Sigmoid colon (tissue), 7 donors: ENCODE results near the gene CNNM2. TPM values are rescaled to one million over a fixed set of nuclear protein-coding genes. Genes with fewer than 3 reads are reported as not detected.
"Not testable (repeated sequence)": the region's sequence is repeated elsewhere in the genome, so short reads cannot be mapped to it uniquely, and the experiment has no call there.

ENCODE experiments used
- DNase-seq: peaks from one replicate; pipeline ENCODE4 v3.0.0-alpha.2; 2019
- H3K27ac ChIP-seq, 4 donors: fragments of 200-600 bp; sonication (generic); one replicate each; pipeline ENCODE4 v1.5.1; 2016 to 2019; ENCODE audit warnings: mild to moderate bottlenecking in 1 of 4
- H3K27me3 ChIP-seq, 3 donors: fragments of 200-600 bp; sonication (generic); one replicate each; pipeline ENCODE4 v1.5.1; 2019; ENCODE audit warnings: mild to moderate bottlenecking in 1 of 3
- H3K36me3 ChIP-seq, 4 donors: fragments of 200-600 bp; sonication (generic); one replicate each; pipeline ENCODE4 v1.5.1; 2016 to 2019
- H3K4me1 ChIP-seq, 4 donors: fragments of 200-600 bp; sonication (generic); one replicate each; pipeline ENCODE4 v1.5.1; 2017 to 2019
- H3K4me3 ChIP-seq, 4 donors: fragments of 200-600 bp; sonication (generic); one replicate each; pipeline ENCODE4 v1.5.1; 2017 to 2019; ENCODE audit warnings: mild to moderate bottlenecking in 2 of 4, moderate library complexity in 1 of 4
- H3K9me3 ChIP-seq, 4 donors: fragments of 200-600 bp in 3 of 4; sonication (generic) in 3 of 4; one replicate each; pipeline versions ENCODE4 v1.5.1 to v1.6.1; 2013 to 2019
- CTCF ChIP-seq, 4 experiments: fragments of 450-650 bp in 3 of 4; fragments of 200-600 bp in 1 of 4; IDR thresholded peaks; one replicate each; pipeline ENCODE4 v1.5.1; 2016 to 2019; ENCODE audit warnings: antibody characterized with exemption in 4 of 4, mild to moderate bottlenecking in 3 of 4, moderate library complexity in 2 of 4
- EP300 ChIP-seq, 4 donors: sonication (generic); formaldehyde crosslinking; IDR thresholded peaks; one replicate each; pipeline ENCODE4 v1.6.1; 2017; ENCODE audit warnings: antibody characterized with exemption in 4 of 4
- POLR2A ChIP-seq, 2 donors: fragments of 450-650 bp; IDR thresholded peaks; one replicate each; pipeline ENCODE4 v1.6.1; 2016; ENCODE audit warnings: antibody characterized with exemption in 2 of 2, mild to moderate bottlenecking in 2 of 2, moderate library complexity in 2 of 2
- POLR2AphosphoS5 ChIP-seq, 4 donors: sonication (generic); formaldehyde crosslinking; IDR thresholded peaks; one replicate each; pipeline ENCODE4 v1.6.1; 2017; ENCODE audit warnings: antibody characterized with exemption in 4 of 4
- WGBS, 2 donors: extraction: QIAGEN DNeasy Blood & Tissue Kit; methylation state at CpG; one replicate each; pipeline ENCODE4 v1.1.7; 2013; 5-methylcytosine and 5-hydroxymethylcytosine counted together
- intact Hi-C: fragments of 100-400 bp; cut with DNase I; formaldehyde crosslinking; loops from one replicate; pipeline ENCODE4 v1.15.1; 2023
- polyA plus RNA-seq, 3 donors: library from polyadenylated mRNA; stranded (reverse); fragments of 200-250 nt; gene quantifications; one replicate each; pipeline ENCODE4 v1.2.3, GENCODE V29; 2013
- total RNA-seq, 4 donors: library from RNA; depleted of rRNA; stranded (reverse); fragments of >200 nt; gene quantifications; one replicate each; pipeline ENCODE4 v1.1.0, GENCODE V29; 2016
- donor health status: healthy with polysubstance abuse.
- donor health status: Bipolar disorder and iron deficiency.
- donor health status: healthy.

Gene CNNM2
- total and polyA plus RNA-seq, 7 donors = 2.4 to 11.1 (median 5.8) TPM

- WGBS, 2 donors = 94 to 96% methylated on average over 4 of the region's 4 CpGs
- TF ChIP-seq EP300 (IDR thresholded peaks at IDR 0.05) (no peak), POLR2AphosphoS5 (IDR thresholded peaks at IDR 0.05) (no peak), CTCF (IDR thresholded peaks at IDR 0.05) (no peak), POLR2A (IDR thresholded peaks at IDR 0.05) (no peak)
- no peaks in the 10 kb centered on the region for H3K9me3 ChIP-seq
- H3K36me3 ChIP-seq = peaks cover 0 to 7% (median 2%) of the 10 kb centered on the region in 4 donors
- H3K4me3 ChIP-seq = no peak overlapping the region
- no peaks in the 10 kb centered on the region for H3K4me1 ChIP-seq
- H3K27me3 ChIP-seq = no peaks in the 10 kb centered on the region
- no peak overlapping the region for H3K27ac ChIP-seq
- no peak for DNase-seq
- intact Hi-C loops = no loop called here
Measured at GRCh38 chr10:103064956-103065355, 146.9 kb downstream of the CNNM2 start.

DNA sequence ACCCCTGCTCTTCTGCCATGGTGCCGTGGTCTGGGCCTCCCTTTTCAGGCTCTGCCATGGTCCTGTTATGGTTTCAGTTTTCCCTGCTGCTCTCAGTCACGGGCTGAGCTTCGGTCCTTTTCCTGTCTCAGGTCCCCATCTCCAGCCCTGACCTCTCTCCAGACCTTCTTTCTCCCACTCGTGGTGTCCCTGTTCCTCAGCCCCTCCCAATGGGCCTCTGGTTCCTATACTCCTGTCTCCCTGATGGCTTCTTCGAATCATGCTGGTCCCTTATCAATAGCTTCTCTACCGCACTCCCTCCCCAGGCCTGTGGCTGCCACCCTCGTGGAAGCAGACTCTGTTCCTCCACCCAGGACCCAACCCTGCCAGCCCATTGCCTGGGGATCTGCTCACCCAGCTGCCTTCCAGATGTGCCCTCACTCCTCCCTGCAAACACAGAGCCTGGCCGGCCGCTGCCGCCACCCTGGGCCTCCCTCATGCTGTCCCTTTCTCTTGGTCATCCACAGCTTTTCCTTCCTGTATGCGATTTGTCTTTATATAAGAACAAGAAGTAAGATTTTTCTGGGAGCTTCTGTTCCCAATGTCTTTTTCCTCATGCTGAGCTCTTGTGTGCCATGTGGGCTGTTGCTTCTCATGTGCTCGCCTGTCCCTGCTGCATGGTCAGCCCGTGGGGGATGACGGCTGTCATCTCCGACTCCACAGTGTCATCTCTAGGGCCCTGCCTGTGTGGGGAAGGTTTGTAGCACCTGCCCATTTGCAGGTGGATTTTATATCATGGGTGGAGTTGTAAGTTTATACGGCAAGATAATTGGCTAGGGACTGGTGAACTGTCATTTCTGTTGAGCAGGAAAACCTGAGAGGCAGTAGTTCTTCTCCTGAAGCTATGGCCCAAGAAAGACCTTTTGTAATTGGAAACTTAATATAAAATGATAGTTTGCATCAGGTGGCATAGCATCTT, 148.3 kb downstream of the CNNM2 start:
- H3K27ac ChIP-seq = no peak overlapping the region
- DNase-seq = no peak
- no peak for TF ChIP-seq CTCF (IDR thresholded peaks at IDR 0.05)
- TF ChIP-seq EP300 (IDR thresholded peaks at IDR 0.05) = no peak
- TF ChIP-seq POLR2AphosphoS5 (IDR thresholded peaks at IDR 0.05) = no peak
- no peak for TF ChIP-seq POLR2A (IDR thresholded peaks at IDR 0.05)
- H3K4me3 ChIP-seq = no peak overlapping the region
- H3K4me1 ChIP-seq = no peaks in the 10 kb centered on the region
- 70 to 87% methylated on average over 16 of the region's 16 CpGs for WGBS, 2 donors
- no peaks in the 10 kb centered on the region for H3K9me3 ChIP-seq
- H3K27me3 ChIP-seq = no peaks in the 10 kb centered on the region
- H3K36me3 ChIP-seq = peaks cover 0 to 7% (median 2%) of the 10 kb centered on the region in 4 donors
- intact Hi-C loops = no loop called here

- WGBS, 2 donors = 91 to 92% methylated on average over 4 of the region's 4 CpGs
- DNase-seq, H3K4me1 ChIP-seq, H3K9me3 ChIP-seq, H3K4me3 ChIP-seq, H3K36me3 ChIP-seq, H3K27ac ChIP-seq, intact Hi-C loops, H3K27me3 ChIP-seq: not testable (repeated sequence)
Measured at GRCh38 chr10:103067099-103067477, 149.0 kb downstream of the CNNM2 start.

DNA sequence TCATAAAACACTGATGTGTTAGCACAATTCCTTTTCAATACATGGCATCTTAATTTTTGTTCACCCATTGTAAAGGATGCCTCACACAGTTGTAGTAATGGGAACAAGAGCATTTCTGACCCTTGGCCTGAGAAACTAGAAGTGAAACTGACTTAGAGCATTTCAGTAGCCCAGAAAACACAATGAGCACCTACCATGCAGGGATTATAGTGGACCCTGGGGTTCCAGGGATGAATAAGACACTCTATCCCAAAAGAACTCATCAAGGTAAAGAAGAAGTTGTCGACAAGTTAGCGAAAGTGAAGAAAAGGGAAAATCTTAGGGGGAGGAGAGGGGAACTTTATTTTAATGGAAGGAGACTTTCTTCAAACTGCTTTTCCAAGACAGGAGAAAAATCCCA, 149.4 kb downstream of the CNNM2 start:
- DNase-seq = no peak
- 97% methylated on average over 2 of the region's 2 CpGs for WGBS, 2 donors
- H3K27me3 ChIP-seq = no peaks in the 10 kb centered on the region
- no peak overlapping the region for H3K27ac ChIP-seq
- H3K9me3 ChIP-seq = no peaks in the 10 kb centered on the region
- no peaks in the 10 kb centered on the region for H3K4me1 ChIP-seq
- intact Hi-C loops = no loop called here
- no peak for TF ChIP-seq CTCF (IDR thresholded peaks at IDR 0.05)
- TF ChIP-seq EP300 (IDR thresholded peaks at IDR 0.05) = no peak
- no peak for TF ChIP-seq POLR2A (IDR thresholded peaks at IDR 0.05)
- TF ChIP-seq POLR2AphosphoS5 (IDR thresholded peaks at IDR 0.05) = no peak
- no peak overlapping the region for H3K4me3 ChIP-seq
- H3K36me3 ChIP-seq = peaks cover 0 to 7% (median 2%) of the 10 kb centered on the region in 4 donors

DNA sequence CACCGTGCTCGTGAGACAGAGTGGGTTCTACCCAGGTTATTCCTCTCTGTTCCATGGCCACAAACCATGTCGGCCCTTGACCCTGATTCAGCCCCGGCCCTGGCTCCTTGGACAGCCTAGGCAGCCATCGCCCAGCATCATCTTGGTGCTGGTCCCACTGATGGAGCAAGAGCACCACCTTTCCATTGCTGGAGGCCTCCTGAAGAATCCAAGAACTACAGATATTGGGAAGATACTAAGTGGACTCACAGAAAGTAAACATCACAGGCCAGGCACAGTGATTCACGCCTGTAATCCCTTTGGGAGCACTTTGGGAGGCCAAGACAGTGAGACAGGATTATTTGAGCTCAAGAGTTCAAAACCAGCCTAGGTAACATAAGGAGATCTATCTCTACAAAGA, 149.9 kb downstream of the CNNM2 start:
- Histone ChIP-seq H3K4me1 (no peaks in the 10 kb centered on the region), H3K4me3 (no peak overlapping the region), H3K36me3 (peaks cover 0 to 7% (median 2%) of the 10 kb centered on the region in 4 donors), H3K27ac (no peak overlapping the region), H3K27me3 (no peaks in the 10 kb centered on the region), H3K9me3 (no peaks in the 10 kb centered on the region)
- 93 to 95% methylated on average over 6 of the region's 6 CpGs for WGBS, 2 donors
- no peak for TF ChIP-seq CTCF (IDR thresholded peaks at IDR 0.05)
- no peak for TF ChIP-seq EP300 (IDR thresholded peaks at IDR 0.05)
- TF ChIP-seq POLR2AphosphoS5 (IDR thresholded peaks at IDR 0.05) = no peak
- TF ChIP-seq POLR2A (IDR thresholded peaks at IDR 0.05) = no peak
- no peak for DNase-seq
- intact Hi-C loops = loop anchor here (2.0 kb wide), 1 partner anchor 151 kb away; no protein-coding TSS in a partner anchor
